NCI-H2171 treated with DMSO at 0.1 percent for 48 hours (cell line): Measurements from ENCODE around the gene SLN.

Experiments
- DNase-seq: peaks from one replicate; lab custom pipeline; 2025; lab: John Stamatoyannopoulos, UW

The SLN gene

DNA sequence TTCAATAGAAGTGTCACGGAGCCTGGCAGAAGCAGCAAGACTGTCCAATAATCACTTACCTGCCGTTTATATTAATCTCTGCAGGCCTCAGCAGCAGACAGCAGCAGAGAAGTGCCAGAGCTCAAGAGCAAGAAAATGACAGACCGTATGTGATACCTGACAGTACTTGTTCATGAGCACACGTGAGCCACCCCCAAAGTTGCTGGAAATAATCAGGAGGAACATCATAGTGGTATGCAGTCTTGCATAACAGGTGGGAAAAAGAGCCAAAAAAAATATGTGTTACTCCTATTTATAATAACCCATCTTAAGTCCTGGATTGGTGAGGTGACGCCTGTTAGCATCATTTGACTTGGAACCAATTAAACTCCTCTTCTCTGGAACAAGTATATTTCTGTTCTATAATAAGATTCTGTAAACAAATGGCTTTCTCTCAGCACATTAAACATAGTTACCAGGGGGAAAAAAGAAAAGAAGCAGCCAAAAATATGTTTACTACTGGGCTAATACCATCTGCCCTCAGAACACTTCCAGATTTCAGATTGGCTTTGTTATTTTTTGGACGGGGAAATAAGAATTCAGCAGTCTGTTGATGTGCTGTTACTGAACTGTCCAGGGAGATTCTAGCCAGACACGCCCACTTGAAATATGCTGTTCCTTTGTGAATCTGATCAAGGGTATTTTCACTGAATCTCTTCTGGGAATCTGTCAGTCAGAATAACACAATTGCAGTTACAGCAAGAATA lies 7.9 kb upstream of the SLN start:
- DNase-seq = peak; percentile 91

DNA sequence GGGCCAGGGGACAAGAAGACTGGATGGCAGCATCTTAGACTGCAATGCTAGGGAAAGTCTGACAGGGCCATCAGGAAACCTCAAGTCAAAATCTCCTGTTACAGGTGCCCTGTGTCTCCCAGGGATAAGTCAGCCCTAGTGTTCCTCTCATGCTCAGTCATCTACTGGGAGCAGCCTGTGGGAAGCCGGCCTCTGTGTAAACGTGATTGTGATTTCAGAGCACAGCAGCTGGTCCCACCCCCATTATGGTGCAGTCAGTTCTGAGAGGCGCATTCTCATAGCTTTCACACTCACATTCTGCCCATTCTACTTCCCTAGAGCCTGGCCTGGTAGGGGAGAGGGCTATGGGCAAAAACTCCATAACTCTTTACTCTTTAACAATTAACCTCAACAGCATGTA lies 7.2 kb upstream of the SLN start:
- peak; percentile 72 for DNase-seq

GRCh38 chr11:107716884-107717532 lies 5.2 kb upstream of the SLN start:
- DNase-seq = no peak

DNA sequence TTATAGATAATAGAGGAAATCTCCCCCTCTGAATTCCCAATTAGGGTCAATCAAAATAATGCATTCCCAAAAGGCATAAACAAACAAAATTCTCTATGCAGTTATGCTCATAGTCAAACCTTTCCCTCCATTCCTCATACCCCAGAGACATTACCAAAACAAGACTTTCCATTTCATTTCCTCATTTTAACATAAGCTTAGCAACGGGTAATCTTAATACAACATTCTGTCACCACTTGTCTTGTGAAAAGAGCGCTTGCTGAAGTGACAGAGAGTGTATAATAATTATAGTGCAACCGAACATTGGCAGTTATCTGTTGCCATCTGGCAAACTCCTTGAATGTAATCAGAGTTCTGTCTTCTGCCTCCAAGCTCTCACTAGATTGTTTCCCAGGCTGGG lies 1.2 kb upstream of the SLN start:
- peak; percentile 96 for DNase-seq

DNA sequence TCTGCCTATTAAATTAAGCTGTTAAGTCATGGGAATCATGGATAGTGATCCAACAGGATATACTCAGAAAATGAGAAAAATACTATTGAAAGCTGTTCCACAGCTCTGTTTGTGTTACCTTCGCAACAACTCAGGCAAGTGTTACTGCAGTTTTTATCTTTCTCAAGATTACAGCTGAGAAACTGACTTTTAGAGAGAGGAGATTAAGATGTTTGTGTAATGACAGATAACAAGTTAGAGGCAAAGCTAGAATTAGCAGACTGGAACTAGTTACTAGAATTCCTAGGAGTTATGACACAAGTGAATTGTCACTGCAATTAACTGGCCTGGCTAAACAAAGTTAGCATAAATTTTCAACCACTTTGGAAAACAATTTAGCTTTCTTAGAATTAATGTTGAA lies 1.6 kb downstream of the SLN start:
- no peak for DNase-seq

- DNase-seq = no peak
Observed at GRCh38 chr11:107708792-107709191, 3.1 kb downstream of the SLN start.

- no peak for DNase-seq
Observed at GRCh38 chr11:107707807-107708206, 4.0 kb downstream of the SLN start.

DNA sequence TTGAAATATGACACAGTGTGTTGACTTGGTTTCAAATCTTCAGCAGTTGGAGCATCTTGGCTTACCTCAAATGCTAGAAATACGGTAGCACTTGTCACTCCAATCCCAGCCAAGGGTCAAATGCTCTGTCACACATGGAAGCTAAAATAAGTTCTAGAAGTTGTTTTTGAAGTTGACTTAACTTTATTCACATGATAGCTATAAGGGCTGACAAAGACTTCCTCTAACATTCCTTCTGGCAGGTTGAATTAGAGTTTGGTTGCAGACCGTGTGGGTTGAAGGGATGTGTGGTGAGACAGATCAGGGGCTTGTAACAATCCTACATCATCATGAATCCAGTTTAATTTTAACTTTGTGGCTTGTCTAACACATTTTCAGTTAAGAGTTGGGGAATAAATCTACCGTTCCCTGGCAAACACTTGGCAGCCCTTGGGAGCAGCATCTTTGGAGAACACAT lies 4.6 kb downstream of the SLN start:
- DNase-seq = no peak

DNA sequence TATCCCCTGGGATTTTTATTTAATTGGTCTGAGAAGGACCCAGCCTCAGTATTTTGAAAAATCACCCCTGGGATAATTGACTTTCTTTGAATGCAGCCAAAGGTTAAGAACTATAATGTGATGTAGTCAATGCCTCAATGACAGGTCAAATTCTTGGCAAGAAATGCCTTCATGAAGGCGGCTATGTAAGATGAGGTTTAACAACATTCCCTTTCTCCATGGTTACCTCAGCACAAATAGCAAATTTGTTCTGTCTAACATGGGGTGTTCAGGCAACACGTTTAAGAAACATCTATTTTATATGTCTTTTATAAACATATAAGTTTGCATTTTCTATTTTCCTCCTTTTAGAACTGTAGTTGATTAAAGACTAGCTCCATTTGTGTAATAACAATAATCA lies 5.3 kb downstream of the SLN start:
- no peak for DNase-seq

- peak; percentile 3 for DNase-seq
Observed at GRCh38 chr11:107705027-107705426, 6.8 kb downstream of the SLN start.

- no peak for DNase-seq
Observed at GRCh38 chr11:107704451-107704850, 7.4 kb downstream of the SLN start.

DNA sequence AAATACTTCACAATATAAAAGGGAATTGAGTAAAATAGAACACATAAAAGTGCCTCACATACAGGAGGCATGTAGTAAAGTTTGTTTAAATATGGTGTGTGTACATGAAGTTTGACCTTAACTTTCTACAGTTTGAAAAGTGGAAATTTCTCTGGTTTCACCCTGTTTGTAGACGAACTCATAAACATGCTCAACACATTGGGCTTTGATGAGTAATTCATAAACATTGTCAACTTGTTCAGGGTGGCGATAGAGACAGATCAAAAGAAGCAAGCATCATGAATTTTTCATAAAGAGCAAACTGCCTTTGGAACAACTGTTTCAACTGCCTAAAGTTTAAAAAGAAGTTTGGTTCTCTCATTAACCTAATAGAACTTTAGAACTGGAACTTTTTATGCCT lies 9.1 kb downstream of the SLN start:
- no peak for DNase-seq

DNA sequence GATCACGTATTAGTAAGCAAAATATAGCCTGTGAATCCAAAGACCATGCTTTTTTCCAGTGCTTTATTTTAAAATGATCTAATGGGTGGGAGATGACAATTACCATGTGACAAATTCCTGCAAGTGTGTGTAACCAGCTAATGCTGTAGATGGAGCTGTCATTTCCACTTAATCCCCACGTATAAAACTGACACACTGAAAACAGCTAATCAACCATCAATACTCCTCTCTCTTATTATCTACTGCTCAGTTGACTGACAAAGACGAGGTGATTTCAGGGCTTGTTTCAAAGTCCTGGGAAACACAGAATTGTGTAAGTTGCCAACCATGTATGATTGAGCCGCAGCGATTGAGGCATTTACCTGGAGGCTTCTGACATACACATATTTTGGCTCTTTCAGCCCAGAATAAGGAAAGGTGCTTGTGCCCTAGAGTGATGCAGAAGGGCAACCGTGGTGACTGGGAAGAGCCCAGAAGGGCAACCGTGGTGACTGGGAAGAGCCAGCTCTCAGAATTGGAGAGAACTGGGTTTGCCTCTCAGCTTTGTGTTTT lies 9.7 kb downstream of the SLN start:
- DNase-seq = no peak

DNA sequence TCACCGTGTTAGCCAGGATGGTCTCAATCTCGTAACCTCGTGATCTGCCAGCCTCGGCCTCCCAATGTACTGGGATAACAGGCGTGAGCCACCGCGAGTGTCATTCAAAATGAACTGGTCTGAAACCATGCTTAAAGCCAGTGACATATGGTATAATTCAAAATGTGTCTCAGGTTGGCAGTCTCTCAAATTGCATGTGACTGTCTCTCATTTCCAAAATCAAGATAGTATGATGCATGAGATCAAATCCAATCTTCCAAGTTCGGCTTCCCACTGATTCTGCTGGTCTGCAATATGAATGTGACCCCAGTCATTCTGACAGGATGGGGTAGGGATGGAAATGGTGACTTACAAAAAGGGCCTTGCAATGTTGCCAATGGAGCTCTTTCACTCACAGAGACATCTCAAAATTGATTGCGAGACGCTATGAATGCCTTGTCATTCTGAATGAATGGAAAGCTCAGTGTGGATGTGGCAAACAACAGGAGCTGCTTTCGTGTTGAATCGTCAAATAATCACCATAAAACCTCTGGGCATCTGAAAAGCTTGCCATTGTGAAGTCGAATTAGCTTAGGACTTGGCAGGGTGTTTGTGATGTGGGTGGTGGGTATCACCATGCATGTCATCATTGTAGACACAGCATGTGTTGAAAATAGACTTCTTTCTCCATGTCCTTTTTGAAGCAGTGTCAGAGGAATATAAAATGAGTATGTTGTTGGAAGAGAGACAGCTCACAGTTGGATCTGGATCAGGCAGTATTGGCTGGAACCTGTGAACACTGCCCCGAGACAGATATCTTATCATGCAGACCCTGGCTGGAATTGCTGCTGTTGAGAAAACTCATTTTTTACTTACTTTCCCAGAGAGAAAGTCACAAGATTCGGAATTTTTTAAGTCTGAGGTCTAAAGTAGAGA lies 12.2 kb downstream of the SLN start:
- DNase-seq = no peak

DNA sequence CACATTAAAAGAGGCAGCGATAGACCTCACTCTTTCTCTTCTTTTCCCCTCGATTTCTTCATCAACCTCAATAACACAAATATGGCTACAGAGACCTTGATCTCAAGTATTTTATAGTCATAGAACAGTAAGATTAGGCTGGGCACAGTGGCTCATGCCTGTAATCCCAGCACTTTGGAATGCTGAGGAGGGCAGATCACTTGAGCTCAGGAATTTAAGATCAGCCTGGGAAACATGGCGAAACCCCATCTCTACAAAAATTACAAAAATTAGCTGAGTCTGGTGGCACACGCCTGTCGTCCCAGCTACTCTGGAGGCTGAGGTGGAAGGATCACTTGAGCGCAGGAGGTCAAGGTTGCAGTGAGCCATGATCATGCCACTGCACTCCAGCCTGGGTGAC lies 14.6 kb downstream of the SLN start:
- no peak for DNase-seq

- DNase-seq = peak; percentile 3
Observed at GRCh38 chr11:107696140-107696539, 15.7 kb downstream of the SLN start.

- no peak for DNase-seq
Observed at GRCh38 chr11:107695446-107695845, 16.4 kb downstream of the SLN start.

- DNase-seq = no peak
Observed at GRCh38 chr11:107691000-107691750, 20.7 kb downstream of the SLN start.

GRCh38 chr11:107689317-107690202 lies 22.3 kb downstream of the SLN start:
- peak; percentile 61 for DNase-seq

DNA sequence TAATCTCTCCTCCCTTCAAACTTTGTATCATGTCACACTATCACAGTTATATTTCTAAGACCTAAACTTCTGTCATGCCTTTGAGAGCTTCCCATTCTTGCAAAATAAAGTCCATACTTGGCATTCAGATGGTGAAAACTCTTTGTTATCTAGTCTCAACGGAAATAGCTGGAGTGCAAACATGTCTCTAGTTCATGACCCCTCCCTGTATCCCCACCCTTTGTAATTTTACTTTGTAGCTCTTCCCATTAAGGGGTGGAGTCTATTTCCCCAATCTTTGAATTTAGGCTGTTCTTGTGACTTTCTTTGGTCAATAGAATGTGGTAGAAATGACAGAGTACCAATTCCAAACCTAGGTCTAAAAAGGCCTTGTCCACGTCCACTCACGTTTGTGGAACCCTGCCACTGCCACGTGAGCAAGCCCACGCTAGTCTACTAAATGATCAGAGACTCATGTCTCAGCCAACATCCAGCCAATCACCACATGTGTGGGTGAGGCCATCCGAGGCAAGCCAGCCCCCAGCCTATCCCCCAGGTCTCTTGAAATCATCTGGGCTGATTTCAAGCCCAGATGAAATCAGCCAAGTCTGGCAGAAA lies 23.4 kb downstream of the SLN start:
- DNase-seq = no peak
